Tibial nerve (tissue), 4 donors: ENCODE measurements around the gene PLXNB3. TPM values are rescaled to one million over a fixed set of nuclear protein-coding genes. Genes with fewer than 3 reads are reported as not detected.

ENCODE experiments used
- DNase-seq, 2 donors: peaks; one replicate each; pipeline ENCODE4 v3.0.0-alpha.2; 2019; ENCODE audit warnings: low spot score in 2 of 2
- H3K27ac ChIP-seq, 4 donors: fragments of 200-600 bp; sonication (generic) in 3 of 4; one replicate each; pipeline ENCODE4 v1.5.1; 2017 to 2019; ENCODE audit warnings: mild to moderate bottlenecking in 1 of 4
- H3K27me3 ChIP-seq, 2 donors: fragments of 200-600 bp; sonication (generic) in 1 of 2; one replicate each; pipeline versions ENCODE4 v1.5.1 to v1.6.0; 2017 to 2019
- H3K36me3 ChIP-seq, 3 donors: fragments of 200-600 bp; sonication (generic); one replicate each; pipeline ENCODE4 v1.5.1; 2018 to 2019
- H3K4me1 ChIP-seq, 4 donors: fragments of 200-600 bp; sonication (generic) in 3 of 4; one replicate each; pipeline ENCODE4 v1.5.1; 2017 to 2019
- H3K4me3 ChIP-seq, 4 donors: fragments of 200-600 bp; sonication (generic) in 3 of 4; one replicate each; pipeline ENCODE4 v1.5.1; 2017 to 2019; ENCODE audit warnings: mild to moderate bottlenecking in 1 of 4, moderate library complexity in 1 of 4
- H3K9me3 ChIP-seq, 4 donors: fragments of 200-600 bp; sonication (generic) in 3 of 4; one replicate each; pipeline ENCODE4 v1.5.1; 2017 to 2019
- EP300 ChIP-seq, 2 donors: sonication (generic); formaldehyde crosslinking; IDR thresholded peaks; one replicate each; pipeline ENCODE4 v1.6.1; 2017; ENCODE audit warnings: antibody characterized with exemption in 2 of 2, mild to moderate bottlenecking in 1 of 2
- POLR2A ChIP-seq, 2 donors: fragments of 450-650 bp; IDR thresholded peaks; one replicate each; pipeline ENCODE4 v1.6.1; 2017; ENCODE audit warnings: antibody characterized with exemption in 2 of 2, mild to moderate bottlenecking in 2 of 2, moderate library complexity in 2 of 2
- WGBS, 2 donors: methylation state at CpG; one replicate each; pipeline ENCODE4 v1.1.5; 2018; 5-methylcytosine and 5-hydroxymethylcytosine counted together
- total RNA-seq, 4 donors: library from RNA; depleted of rRNA; stranded (reverse); fragments of >200 nt; gene quantifications; one replicate each; pipeline ENCODE4 v1.1.0, GENCODE V29; 2016
- TF ChIP-seq, protein P1 (sequence below), 5 experiments: fragments of 200-600 bp in 3 of 5; fragments of 450-650 bp in 2 of 5; sonication (generic) in 3 of 5; IDR thresholded peaks; one replicate each; pipeline ENCODE4 v1.5.1; 2016 to 2019; ENCODE audit warnings: antibody characterized with exemption in 5 of 5, mild to moderate bottlenecking in 3 of 5, moderate library complexity in 2 of 5

PLXNB3 gene
- total RNA-seq, 4 donors from 2014 or later, result 45.4 to 77.7 (median 50.3) TPM

DNA sequence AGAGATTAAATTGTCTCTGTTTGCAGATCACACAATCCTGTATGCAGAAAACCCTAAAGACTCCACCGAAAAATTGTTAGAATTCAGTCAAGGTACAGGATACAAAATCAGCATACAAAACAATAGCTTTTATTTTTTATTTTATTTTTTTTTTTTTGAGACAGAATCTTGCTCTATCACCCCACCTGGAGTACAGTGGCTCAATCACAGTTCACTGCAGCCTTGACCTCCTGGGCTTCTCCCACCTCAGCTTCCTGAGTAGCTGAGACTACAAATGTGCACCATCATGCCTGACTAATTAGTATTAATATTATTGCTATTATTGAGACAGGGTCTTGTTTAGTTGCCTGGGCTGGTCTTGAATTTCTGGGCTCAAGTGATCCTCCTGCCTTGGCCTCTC is 8.9 kb upstream of the PLXNB3 start:
- DNase-seq, result no peak
- Histone ChIP-seq H3K4me1 (no peaks in the 10 kb centered on the region), H3K9me3 (peaks cover 0 to 11% (median 0%) of the 10 kb centered on the region in 4 donors), H3K27ac (no peak overlapping the region), H3K27me3 (no peaks in the 10 kb centered on the region), H3K4me3 (no peak overlapping the region), H3K36me3 (no peaks in the 10 kb centered on the region)
- 77 to 86% methylated on average over 1 of the region's 1 CpG for WGBS, 2 donors
- TF ChIP-seq, protein P1, sequence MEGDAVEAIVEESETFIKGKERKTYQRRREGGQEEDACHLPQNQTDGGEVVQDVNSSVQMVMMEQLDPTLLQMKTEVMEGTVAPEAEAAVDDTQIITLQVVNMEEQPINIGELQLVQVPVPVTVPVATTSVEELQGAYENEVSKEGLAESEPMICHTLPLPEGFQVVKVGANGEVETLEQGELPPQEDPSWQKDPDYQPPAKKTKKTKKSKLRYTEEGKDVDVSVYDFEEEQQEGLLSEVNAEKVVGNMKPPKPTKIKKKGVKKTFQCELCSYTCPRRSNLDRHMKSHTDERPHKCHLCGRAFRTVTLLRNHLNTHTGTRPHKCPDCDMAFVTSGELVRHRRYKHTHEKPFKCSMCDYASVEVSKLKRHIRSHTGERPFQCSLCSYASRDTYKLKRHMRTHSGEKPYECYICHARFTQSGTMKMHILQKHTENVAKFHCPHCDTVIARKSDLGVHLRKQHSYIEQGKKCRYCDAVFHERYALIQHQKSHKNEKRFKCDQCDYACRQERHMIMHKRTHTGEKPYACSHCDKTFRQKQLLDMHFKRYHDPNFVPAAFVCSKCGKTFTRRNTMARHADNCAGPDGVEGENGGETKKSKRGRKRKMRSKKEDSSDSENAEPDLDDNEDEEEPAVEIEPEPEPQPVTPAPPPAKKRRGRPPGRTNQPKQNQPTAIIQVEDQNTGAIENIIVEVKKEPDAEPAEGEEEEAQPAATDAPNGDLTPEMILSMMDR (IDR thresholded peaks at IDR 0.05), result no peak
- TF ChIP-seq POLR2A (IDR thresholded peaks at IDR 0.05), result no peak
- no peak for TF ChIP-seq EP300 (IDR thresholded peaks at IDR 0.05)

DNA sequence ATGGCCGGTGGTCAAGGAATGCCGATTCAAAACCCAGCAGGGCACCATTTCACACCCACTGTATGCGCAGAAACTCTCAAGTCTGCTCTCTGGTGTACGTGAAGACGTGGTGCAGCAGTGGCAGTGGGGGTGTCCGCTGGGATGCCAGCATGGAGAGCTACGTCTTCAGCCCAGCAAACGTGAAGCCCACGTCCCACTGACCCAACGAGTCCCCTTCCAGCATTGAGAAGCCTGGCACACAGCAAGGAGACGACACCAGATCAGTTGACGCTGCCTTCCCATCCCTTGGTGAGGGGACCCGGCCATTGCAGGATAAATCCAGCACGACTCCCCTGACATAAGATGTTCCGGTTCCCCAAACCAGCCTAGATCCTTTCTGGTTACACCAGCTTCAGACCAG is 2.2 kb upstream of the PLXNB3 start:
- Histone ChIP-seq H3K27ac (no peak overlapping the region), H3K4me3 (no peak overlapping the region), H3K9me3 (peaks cover 0 to 1% (median 0%) of the 10 kb centered on the region in 4 donors), H3K27me3 (no peaks in the 10 kb centered on the region), H3K4me1 (peaks cover 0 to 12% (median 0%) of the 10 kb centered on the region in 4 donors), H3K36me3 (no peaks in the 10 kb centered on the region)
- 66 to 76% methylated on average over 8 to 15 of the region's 15 CpGs for WGBS, 2 donors
- DNase-seq, result no peak
- TF ChIP-seq POLR2A (IDR thresholded peaks at IDR 0.05) (no peak), EP300 (IDR thresholded peaks at IDR 0.05) (no peak)
- TF ChIP-seq, protein P1 (IDR thresholded peaks at IDR 0.05), result no peak

- TF ChIP-seq EP300 (IDR thresholded peaks at IDR 0.05) (no peak), POLR2A (IDR thresholded peaks at IDR 0.05) (no peak)
- TF ChIP-seq, protein P1 (IDR thresholded peaks at IDR 0.05), result no peak
- Histone ChIP-seq H3K9me3 (no peaks in the 10 kb centered on the region), H3K27ac (no peak overlapping the region), H3K27me3 (no peaks in the 10 kb centered on the region), H3K4me1 (peaks cover 0 to 12% (median 0%) of the 10 kb centered on the region in 4 donors), H3K36me3 (no peaks in the 10 kb centered on the region), H3K4me3 (no peak overlapping the region)
- no peak for DNase-seq
- WGBS, 2 donors, result 87 to 89% methylated on average over 9 to 14 of the region's 14 CpGs
These were observed 1.3 kb upstream of the PLXNB3 start for GRCh38 chrX:153762626-153763173.

DNA sequence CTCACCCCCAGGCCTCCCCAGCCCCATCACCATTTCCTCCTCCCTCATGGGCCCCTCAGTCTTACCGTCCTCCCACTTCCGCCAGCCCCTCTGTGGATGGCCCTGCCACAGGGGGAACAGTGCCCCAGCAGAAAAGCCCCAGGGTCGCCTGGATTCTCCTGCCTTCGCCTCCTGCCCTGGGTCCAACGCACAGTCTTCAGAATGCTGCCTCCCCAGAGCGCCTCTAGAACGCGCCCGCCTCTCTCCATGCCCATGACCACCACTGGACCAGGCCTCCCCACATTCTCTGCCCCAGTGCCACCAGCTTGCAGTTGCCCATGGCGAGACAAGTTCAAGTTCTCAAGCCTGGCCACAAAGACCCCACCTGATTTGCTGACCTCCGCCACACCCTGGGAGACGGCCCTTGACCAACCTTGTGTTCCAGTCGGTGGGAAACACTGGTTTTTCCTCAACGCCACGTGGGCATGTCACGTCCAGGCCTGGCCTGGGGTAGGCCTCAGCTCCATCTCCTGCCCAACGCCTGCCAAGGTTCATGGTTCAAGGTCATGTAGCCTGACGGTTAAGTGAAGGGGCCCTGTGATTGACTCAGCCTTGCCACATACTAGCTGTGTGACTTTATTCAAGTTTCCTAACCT is 634 bp upstream of the PLXNB3 start:
- WGBS, 2 donors, result 82 to 85% methylated on average over 15 to 18 of the region's 18 CpGs
- H3K27me3 ChIP-seq, result no peaks in the 10 kb centered on the region
- TF ChIP-seq POLR2A (IDR thresholded peaks at IDR 0.05) (no peak), EP300 (IDR thresholded peaks at IDR 0.05) (no peak)
- TF ChIP-seq, protein P1 (IDR thresholded peaks at IDR 0.05), result no peak
- peaks cover 0 to 19% (median 0%) of the 10 kb centered on the region in 4 donors for H3K4me1 ChIP-seq
- H3K36me3 ChIP-seq, result no peaks in the 10 kb centered on the region
- no peaks in the 10 kb centered on the region for H3K9me3 ChIP-seq
- no peak overlapping the region for H3K27ac ChIP-seq
- no peak overlapping the region for H3K4me3 ChIP-seq
- DNase-seq, result no peak

DNA sequence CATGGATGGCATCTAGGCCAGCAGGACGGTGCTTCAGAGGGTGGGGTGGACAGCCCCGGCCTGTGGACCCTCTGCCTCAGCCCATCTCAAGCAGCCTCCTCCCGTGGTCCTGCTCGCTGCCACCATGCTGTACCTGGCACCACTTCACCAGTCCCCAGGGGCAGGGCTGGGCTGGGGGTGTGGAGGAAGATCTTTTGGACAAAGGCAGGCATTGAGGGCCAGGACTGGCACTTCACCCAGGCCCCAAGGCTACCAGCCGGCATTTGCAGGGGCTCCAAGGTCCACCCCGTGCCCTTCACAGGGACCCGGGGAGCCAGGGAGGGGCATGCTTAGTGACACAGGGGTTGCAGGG is 713 bp downstream of the PLXNB3 start:
- TF ChIP-seq EP300 (IDR thresholded peaks at IDR 0.05) (no peak), POLR2A (IDR thresholded peaks at IDR 0.05) (no peak)
- TF ChIP-seq, protein P1 (IDR thresholded peaks at IDR 0.05), result no peak
- peak overlapping the region in 3 of 4 donors; percentile 8 to 82 (median 60) for H3K27ac ChIP-seq
- peaks cover 0 to 26% (median 2%) of the 10 kb centered on the region in 4 donors for H3K4me1 ChIP-seq
- 49 to 59% methylated on average over 2 to 5 of the region's 7 CpGs for WGBS, 2 donors
- H3K9me3 ChIP-seq, result no peaks in the 10 kb centered on the region
- H3K4me3 ChIP-seq, result peak overlapping the region in 3 of 4 donors; percentile 9 to 48 (median 12)
- no peaks in the 10 kb centered on the region for H3K36me3 ChIP-seq
- H3K27me3 ChIP-seq, result no peaks in the 10 kb centered on the region
- no peak for DNase-seq
